8988T (cell line): ENCODE results near the gene B9D2.
"Not testable (repeated sequence)": the region's sequence is repeated elsewhere in the genome, so short reads cannot be mapped to it uniquely, and the experiment has no call there.

Source experiments
- DNase-seq: peaks from one replicate; pipeline ENCODE4 v3.0.0; 2011

B9D2 gene

DNA sequence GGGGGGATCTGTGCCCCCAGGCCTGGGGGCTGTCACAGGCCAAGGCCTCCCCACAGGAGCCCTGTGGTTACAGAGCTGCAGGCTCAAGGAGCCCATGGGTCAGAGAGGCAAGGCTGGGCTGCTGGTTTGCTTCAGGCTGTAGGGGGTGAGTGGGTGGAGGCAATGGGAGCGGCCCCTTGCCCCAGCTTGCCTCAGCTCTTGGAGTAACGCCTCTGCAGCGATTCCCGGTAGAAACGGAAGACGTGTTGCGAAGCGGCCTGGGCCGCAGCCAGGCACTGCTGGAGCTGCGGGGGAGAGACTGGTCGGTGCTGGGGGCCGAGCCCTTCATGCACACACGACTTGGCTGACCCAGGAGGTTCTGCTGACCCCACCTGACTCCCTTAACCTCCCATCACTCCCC is 22.5 kb upstream of the B9D2 start:
- DNase-seq = no peak

- no peak for DNase-seq
These were observed 20.4 kb upstream of the B9D2 start for GRCh38 chr19:41384351-41384750.

DNA sequence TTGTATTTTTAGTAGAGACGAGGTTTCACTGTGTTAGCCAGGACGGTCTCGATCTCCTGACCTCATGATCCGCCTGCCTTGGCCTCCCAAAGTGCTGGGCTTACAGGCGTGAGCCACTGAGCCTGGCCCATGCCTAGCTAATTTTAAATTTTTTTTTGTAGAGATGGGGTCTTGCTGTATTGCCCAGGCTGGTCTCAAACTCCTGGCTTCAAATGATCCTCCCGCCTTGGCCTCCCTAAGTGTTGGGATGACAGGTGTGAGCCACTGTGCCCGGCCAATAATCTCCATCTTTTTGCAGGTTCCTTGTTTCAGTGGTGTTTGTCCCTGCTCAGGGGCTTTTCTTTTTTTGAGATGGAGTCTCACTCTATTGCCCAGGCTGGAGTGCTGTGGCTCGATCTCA is 17.6 kb upstream of the B9D2 start:
- not testable (repeated sequence) for DNase-seq

DNA sequence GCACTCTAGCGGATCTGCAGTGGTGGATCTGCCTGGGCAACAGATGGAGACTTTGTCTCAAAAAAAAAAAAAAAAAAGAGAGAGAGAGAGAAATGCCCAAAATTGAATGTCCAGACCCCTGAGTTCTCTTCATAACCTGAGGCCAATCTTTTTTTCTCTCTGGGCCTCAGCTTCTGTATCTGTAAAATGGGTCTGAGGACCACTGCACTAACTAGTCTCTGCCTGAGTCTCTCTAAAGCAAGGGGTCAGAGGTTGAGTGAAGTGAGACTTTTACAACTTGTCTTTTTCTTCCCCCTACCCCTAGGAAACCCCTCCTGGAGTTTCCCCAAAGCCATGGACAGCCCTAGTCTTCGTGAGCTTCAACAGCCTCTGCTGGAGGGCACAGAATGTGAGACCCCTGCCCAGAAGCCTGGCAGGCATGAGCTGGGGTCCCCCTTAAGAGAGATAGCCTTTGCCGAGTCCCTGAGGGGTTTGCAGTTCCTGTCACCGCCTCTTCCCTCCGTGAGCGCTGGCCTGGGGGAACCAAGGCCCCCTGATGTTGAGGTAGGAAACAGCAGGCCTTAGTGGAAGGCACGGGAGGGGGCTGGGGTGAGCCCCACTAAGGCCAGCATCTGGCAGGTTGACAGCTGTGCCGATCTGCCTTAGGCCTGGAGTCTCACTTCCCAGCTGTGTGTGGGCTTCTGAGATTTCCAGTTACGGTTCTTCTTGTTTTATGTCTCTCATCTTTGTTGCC is 14.2 kb upstream of the B9D2 start:
- DNase-seq = no peak

GRCh38 chr19:41376998-41377365 is 13.0 kb upstream of the B9D2 start:
- DNase-seq = no peak

GRCh38 chr19:41376241-41376997 is 12.5 kb upstream of the B9D2 start, which contains the start of gene TMEM91:
Gene TMEM91 (plus strand): TSS chr19:41376533. CDS start chr19:41378310, 1,777 bp downstream.
- no peak for DNase-seq

DNA sequence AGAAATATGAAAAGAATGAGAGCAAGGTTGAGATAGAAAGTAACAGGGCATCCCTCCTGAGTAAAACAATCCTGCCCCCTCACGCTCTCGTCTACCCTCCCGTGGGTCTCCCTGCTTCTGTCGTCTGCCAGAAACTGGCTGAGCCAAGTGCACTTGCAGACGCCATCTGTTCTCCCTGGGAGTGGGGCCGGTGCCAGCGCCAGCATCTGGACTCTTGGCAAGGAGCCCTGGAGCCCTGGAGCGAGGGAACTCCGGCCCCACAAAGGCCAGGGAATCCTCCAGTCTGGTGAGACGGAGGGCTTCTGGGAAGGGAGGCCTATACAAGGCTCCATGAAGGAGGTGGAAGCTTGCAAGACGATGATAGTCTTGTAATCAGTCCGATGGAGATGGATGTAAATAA is 10.0 kb upstream of the B9D2 start:
- DNase-seq = no peak

DNA sequence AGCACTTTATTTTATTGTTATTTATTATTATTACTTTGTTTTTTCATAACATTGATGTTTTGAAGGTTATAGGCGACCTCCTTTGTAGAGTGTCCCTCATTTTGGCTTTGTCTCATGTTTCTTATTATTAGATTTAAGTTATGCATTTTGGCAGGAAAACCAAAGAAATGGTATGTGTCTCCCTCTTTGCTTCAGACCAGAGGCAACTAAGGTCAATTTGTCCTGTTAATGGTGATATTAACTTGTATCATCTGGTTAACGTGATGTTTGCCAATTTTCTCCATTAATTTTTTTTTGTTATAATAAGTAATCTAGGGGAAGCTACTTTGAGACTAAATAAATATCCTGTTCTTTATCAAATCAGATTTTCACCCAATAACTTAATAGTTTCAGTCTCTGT is 8.6 kb upstream of the B9D2 start:
- no peak for DNase-seq

GRCh38 chr19:41371541-41371940 is 7.6 kb upstream of the B9D2 start:
- no peak for DNase-seq

DNA sequence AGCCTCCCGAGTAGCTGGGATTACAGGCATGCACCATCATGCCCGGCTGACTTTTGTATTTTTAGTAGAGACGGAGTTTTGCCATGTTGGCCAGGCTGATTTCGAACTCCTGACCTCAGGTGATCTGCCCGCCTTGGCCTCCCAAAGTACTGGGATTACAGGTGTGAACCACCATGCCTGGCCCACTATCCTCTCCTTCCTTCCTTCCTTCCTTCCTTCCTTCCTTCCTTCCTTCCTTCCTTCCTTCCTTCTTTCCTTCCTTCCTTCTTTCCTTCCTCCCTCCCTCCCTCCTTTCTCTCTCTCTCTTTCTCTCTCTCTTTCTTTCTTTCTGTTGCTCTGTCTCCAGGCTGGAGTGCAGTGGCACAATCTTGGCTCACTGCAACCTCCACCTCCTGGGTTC is 7.2 kb upstream of the B9D2 start:
- not testable (repeated sequence) for DNase-seq

DNA sequence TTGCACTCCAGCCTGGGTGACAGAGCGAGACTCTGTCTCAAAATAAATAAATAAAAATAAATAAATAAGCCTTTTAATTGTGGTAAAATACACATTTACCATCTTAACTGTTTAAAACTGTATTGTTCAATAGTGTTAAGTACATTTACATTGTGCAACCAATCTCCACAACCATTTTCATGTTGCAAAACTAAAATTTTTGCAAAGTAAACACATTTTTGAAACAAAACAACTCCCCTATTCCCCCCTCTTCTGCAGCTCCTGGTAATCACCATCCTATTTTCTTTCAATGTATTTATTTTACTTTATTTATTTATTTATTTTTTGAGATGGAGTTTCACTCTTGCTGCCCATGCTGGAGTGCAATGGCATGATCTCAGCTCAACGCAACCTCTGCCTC is 5.8 kb upstream of the B9D2 start:
- no peak for DNase-seq

DNA sequence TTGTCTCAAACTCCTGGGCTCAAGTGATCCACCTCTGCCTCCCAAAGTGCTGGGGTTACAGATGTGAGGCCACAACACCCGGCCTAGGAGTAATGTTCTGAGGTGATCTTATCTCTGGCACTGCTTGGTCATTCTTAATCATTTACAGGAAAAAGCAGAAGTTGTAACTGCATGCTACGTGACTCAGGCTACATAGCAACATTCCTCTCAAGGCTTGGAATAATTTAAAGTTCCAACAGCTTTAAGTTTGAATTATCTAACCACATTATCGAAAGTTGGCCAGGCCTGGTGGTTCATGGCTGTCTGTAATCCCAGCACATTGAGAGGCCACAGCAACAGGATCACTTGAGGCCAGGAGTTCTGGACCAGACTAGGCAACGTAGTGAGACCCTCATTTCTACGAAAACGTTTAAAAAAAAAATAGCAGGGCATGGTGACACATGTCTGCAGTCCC is 3.9 kb upstream of the B9D2 start:
- DNase-seq = no peak

DNA sequence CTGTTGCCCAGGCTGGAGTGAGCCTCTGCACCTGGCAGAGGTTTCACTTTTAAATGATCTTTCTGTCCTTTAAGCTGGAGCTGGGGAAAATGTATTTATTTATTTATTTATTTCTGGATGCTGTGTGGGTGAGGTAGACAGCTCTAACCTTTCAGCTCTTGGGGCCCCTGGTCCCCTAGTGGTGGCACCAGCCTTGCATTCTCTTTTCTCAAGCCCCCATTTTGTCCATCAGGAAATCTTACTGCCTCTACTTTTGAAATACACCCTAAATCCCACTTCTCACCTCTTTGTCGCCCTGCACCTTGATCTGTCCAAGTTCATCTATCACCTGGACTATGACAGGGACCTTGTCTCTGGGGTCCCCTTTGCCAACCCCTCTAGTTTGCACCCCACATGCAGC is 2.1 kb upstream of the B9D2 start:
- no peak for DNase-seq

DNA sequence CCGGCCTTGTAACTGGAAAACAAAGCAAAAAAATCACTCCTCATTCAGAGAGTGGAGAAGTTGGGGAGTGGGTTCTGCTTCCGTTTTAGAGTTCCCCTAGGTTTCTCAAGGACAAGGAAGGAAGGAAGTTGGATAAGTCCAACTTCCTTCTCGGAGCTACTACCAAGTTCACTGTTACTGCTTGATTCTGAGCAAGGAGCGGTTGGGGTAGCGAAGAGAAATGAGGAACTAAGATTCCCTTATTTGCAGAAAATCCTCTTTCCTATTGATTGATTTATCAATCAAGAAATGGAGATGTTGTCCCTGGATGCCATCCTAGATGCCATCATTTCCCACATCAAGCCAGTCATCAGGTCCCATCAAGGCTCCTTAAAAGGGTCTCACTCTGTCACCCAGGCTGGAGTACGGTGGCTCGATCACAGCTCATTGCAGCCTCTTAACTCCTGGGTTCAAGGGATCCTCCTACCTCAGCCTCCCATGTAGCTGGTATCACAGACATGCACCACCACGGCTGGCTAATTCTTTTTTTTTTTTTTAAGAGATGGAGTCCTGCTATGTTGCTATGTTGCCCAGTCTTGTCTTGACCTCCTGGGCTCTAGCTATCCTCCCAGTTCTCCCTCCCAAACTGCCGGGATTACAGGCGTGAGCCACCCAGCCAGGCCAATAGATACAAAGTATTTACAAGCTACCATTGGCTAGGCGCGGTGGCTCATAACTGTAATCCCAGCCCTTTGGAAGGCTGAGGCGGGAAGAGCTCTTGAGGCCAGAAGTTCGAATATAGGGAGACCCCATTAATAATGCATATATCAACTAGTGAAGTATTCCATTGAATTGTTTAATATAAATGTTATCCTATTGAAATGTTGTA is 809 bp upstream of the B9D2 start:
- no peak for DNase-seq

DNA sequence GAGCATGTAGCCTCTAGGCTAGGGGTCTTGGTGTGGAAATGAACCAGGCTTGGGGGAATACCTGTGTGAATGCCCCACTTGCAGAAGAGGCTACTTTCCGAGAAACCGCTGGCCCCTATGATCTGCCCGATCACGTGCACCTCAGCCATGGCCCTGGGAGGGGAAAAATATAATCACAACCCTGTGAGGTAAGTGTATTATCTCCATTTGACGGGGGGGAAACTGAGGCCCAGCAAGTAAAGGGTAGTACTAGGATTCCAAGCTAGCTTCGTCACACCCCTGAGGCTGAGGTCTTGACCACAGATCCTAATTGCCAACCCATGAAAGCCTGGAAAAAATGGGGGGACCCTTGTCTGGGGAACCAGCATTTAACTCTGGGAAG is 587 bp downstream of the B9D2 start:
- no peak for DNase-seq

DNA sequence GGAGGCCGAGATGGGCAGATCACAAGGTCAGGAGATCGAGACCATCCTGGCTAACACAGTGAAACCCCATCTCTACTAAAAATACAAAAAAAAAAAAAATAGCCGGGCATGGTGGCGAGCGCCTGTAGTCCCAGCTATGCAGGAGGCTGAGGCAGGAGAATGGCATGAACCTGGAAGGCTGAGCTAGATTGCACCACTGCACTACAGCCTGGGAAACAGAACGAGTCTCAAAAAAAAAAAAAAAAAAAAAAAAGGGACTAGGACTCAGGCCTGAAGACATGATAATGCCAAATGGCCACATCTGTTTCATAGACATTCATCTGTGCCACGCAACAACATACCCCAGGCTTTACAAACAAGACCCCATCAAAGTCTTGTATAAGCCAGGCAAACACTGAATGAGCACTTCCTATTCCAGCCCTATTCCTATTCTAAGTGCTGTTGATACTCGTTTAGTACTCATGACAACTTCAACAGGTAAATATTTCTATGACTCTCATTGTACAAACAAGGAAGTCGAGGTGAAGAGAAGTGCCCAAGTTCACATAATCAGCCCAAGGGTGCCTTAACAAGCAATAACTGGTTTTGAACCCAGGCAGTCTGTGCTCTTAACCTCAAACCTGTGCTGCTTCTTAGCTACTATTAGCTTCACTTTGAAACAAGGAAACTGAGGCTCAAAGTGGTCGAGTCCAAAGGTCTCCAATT is 1.7 kb downstream of the B9D2 start:
- DNase-seq = no peak

DNA sequence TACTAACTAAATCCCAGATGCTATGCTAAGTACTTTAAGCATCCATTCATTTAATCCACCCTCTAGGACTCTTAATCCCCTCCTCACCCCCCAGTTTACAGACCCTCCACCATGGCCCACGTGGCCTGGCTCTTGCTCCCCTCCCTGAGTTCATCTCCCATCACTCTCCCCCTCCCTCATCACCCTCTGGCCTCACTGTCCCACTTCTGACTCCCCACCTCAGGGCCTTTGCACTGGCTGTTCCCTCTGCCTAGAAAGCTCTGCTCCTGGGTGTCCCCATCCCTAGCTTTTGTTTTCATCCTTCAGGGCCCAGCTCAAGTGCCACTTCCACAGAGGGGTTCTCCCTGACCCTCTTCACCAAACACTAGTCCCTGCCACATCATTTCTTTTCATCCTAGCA is 4.2 kb downstream of the B9D2 start:
- no peak for DNase-seq

DNA sequence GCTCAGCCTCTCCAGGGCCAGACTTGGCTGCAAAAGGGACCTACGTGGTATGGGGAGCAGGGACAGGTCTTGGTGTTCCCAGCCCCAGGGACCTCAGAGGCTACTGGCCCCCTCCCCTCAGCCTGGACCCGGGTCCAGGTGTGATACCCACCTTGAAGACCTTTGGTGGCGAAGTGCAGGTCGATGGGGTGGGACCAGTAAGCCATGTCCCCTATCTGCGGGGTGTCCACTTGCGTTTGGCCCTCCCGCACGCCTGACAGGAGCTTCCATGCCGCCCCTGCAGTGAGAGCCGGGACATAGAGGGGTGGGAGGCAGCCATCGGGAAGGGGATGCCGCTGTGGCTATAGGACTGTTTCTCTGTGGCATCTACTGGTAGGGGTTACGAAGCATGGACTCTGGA is 6.2 kb downstream of the B9D2 start:
- DNase-seq = no peak

- DNase-seq = no peak
These were observed 6.8 kb downstream of the B9D2 start for GRCh38 chr19:41356984-41357739.

DNA sequence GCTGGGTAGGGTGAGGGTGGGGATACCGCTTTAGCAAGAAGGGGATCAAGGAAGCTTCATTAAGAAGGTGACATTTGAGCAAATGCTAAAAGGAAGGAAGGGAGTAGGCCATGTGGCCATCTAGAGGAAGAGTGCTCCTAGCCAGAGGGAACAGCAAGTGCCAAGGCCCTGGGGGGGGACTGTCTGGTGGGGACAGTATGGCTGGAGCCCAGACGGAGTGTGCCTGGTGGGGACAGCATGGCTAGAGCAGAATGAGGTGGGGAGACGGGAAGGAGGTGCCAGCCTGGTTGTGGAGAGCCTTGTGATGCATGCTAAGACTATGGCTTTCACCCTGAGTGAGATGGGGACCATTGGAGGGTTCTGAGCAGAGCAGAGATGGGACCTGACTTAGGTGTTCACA is 8.1 kb downstream of the B9D2 start:
- no peak for DNase-seq

DNA sequence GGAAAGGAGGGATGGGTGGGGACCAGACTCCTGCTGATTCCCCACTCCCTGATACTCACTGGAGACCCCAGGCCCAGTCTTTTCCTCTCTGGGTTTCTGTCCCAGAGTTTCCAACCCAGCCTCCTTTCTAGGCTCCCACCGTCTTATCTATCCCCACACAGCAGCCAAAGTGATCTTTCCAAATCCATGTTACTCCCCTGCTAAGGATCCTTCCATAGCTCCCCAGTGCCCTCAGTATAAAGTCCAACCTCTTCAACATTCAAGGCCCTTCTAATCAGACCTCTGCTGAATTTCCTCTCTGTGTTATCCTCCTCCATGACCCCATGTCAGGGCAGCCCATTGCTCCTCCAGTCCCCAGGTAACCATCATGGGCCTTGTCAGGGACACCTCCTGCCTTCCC is 8.9 kb downstream of the B9D2 start:
- DNase-seq = no peak

- no peak for DNase-seq
These were observed 9.5 kb downstream of the B9D2 start for GRCh38 chr19:41354343-41354953.
